Endodermal cell (in vitro differentiated cells): ENCODE results near the gene LRRK1. TPM values are rescaled to one million over a fixed set of nuclear protein-coding genes. Genes with fewer than 3 reads are reported as not detected.

Experiments
- DNase-seq: peaks from one replicate; pipeline ENCODE4 v3.0.0-alpha.2; 2017
- H3K27ac ChIP-seq: 2 replicates; pipeline ENCODE4 v1.5.1; 2013; ENCODE audit warnings: mild to moderate bottlenecking, low read depth, low read length, moderate library complexity
- H3K27me3 ChIP-seq: 2 replicates; pipeline ENCODE4 v1.6.1; 2013; ENCODE audit warnings: mild to moderate bottlenecking, low read length, moderate library complexity; ENCODE audit not compliant: insufficient read depth, control insufficient read depth, poor library complexity, severe bottlenecking
- H3K36me3 ChIP-seq: 2 replicates; pipeline ENCODE4 v1.7.0; 2013; ENCODE audit warnings: mild to moderate bottlenecking, low read length, moderate library complexity; ENCODE audit not compliant: control insufficient read depth, insufficient read depth
- H3K4me1 ChIP-seq: one replicate; pipeline ENCODE4 v1.7.0; 2013; ENCODE audit warnings: low read length; ENCODE audit not compliant: control insufficient read depth, insufficient read depth
- H3K4me3 ChIP-seq: 2 replicates; pipeline ENCODE4 v1.5.1; 2013; ENCODE audit warnings: mild to moderate bottlenecking, low read length, moderate library complexity
- H3K9ac ChIP-seq: 2 replicates; pipeline ENCODE4 v1.6.1; 2013; ENCODE audit warnings: mild to moderate bottlenecking, low read length, moderate library complexity; ENCODE audit not compliant: poor library complexity, severe bottlenecking; ENCODE audit errors: extremely low read depth
- H3K9me3 ChIP-seq: 2 replicates; pipeline ENCODE4 v1.6.1; 2013; ENCODE audit warnings: mild to moderate bottlenecking, low read length, moderate library complexity; ENCODE audit not compliant: control insufficient read depth
- H3K27ac Mint-ChIP-seq: 2 replicates; pipeline ENCODE4 v1.8.0; 2020; ENCODE audit warnings: mixed read lengths
- H3K27me3 Mint-ChIP-seq: 2 replicates; pipeline ENCODE4 v1.8.0; 2021; ENCODE audit warnings: mild to moderate bottlenecking, mixed read lengths; ENCODE audit not compliant: insufficient read depth
- H3K36me3 Mint-ChIP-seq: 2 replicates; pipeline ENCODE4 v1.8.0; 2020; ENCODE audit warnings: low read depth, mixed read lengths
- H3K4me1 Mint-ChIP-seq: 2 replicates; pipeline ENCODE4 v1.8.0; 2020; ENCODE audit warnings: mixed read lengths
- H3K4me3 Mint-ChIP-seq: 2 replicates; pipeline ENCODE4 v1.8.0; 2020; ENCODE audit warnings: mild to moderate bottlenecking, moderate library complexity, mixed read lengths
- H3K9me3 Mint-ChIP-seq: 2 replicates; pipeline ENCODE4 v1.8.0; 2020; ENCODE audit warnings: mild to moderate bottlenecking, mixed read lengths
- CTCF ChIP-seq: fragments of 200-600 bp; sonication (generic); conservative IDR thresholded peaks from 2 replicates; pipeline ENCODE4 v1.5.0; 2021; ENCODE audit warnings: antibody characterized with exemption, mild to moderate bottlenecking
- WGBS, 2 experiments: methylation state at CpG; one replicate each; pipeline versions ENCODE4 v1.1.5 to v1.1.7; 2013; ENCODE audit warnings: missing lambda C conversion rate in 2 of 2, mixed read lengths in 1 of 2; ENCODE audit not compliant: insufficient coverage in 1 of 2, insufficient read length in 1 of 2; 5-methylcytosine and 5-hydroxymethylcytosine counted together
- total RNA-seq, 2 donors: library from RNA; stranded (reverse); fragmentation: NEBNext Ultra II Directional in 1 of 2; extraction: Animal tissue kit (Norgen Biotek cat#: 25700) in 1 of 2; gene quantifications; 2 replicates in 1 of 2; 3 replicates in 1 of 2; pipeline ENCODE4 v1.2.1, GENCODE V29; 2021

LRRK1 gene
- total RNA-seq, 2 donors from 2014 or later = 2.7 to 5.1 TPM

GRCh38 chr15:100951965-100952364 is 32.8 kb downstream of the LRRK1 start:
- Mint-ChIP-seq H3K27ac (no peak overlapping the region), H3K27me3 (no peaks in the 10 kb centered on the region), H3K4me3 (no peak overlapping the region), H3K9me3 (no peaks in the 10 kb centered on the region), H3K36me3 (no peaks in the 10 kb centered on the region), H3K4me1 (no peaks in the 10 kb centered on the region)
- no peak overlapping the region for H3K27ac ChIP-seq
- no peak overlapping the region for H3K4me3 ChIP-seq
- no peaks in the 10 kb centered on the region for H3K36me3 ChIP-seq
- WGBS, 2 experiments = 93 to 96% methylated on average over 3 to 4 of the region's 5 CpGs
- no peaks in the 10 kb centered on the region for H3K27me3 ChIP-seq
- no peaks in the 10 kb centered on the region for H3K4me1 ChIP-seq
- H3K9ac ChIP-seq = no peak overlapping the region
- no peak for TF ChIP-seq CTCF
- no peaks in the 10 kb centered on the region for H3K9me3 ChIP-seq
- no peak for DNase-seq

GRCh38 chr15:100952566-100952965 is 33.4 kb downstream of the LRRK1 start:
- H3K9me3 Mint-ChIP-seq = no peaks in the 10 kb centered on the region
- Histone ChIP-seq H3K27me3 (no peaks in the 10 kb centered on the region), H3K9ac (no peak overlapping the region), H3K9me3 (no peaks in the 10 kb centered on the region), H3K4me3 (no peak overlapping the region), H3K36me3 (no peaks in the 10 kb centered on the region), H3K27ac (no peak overlapping the region), H3K4me1 (no peaks in the 10 kb centered on the region)
- no peak overlapping the region for H3K27ac Mint-ChIP-seq
- no peak for TF ChIP-seq CTCF
- 74 to 86% methylated on average over 3 of the region's 3 CpGs for whole genome bisulfite sequencing, 2 experiments
- H3K36me3 Mint-ChIP-seq = no peaks in the 10 kb centered on the region
- no peaks in the 10 kb centered on the region for H3K27me3 Mint-ChIP-seq
- H3K4me3 Mint-ChIP-seq = no peak overlapping the region
- H3K4me1 Mint-ChIP-seq = no peaks in the 10 kb centered on the region
- DNase-seq = no peak

GRCh38 chr15:100958326-100959065 is 39.3 kb downstream of the LRRK1 start:
- Histone ChIP-seq H3K9ac (no peak overlapping the region), H3K9me3 (no peaks in the 10 kb centered on the region), H3K27me3 (no peaks in the 10 kb centered on the region), H3K27ac (no peak overlapping the region), H3K4me3 (no peak overlapping the region), H3K36me3 (no peaks in the 10 kb centered on the region), H3K4me1 (no peaks in the 10 kb centered on the region)
- 91% methylated on average over 5 to 10 of the region's 10 CpGs for whole genome bisulfite sequencing, 2 experiments
- Mint-ChIP-seq H3K36me3 (no peaks in the 10 kb centered on the region), H3K27ac (no peak overlapping the region), H3K4me1 (no peaks in the 10 kb centered on the region), H3K4me3 (no peak overlapping the region), H3K27me3 (no peaks in the 10 kb centered on the region), H3K9me3 (no peaks in the 10 kb centered on the region)
- DNase-seq = no peak
- no peak for TF ChIP-seq CTCF
